HG02884 (cell line): ENCODE data around the gene GPR176.
A peak's percentile ranks its signal among the peaks of the same experiment; 100 is the strongest.

ENCODE experiments used
- ATAC-seq: cut with Tn5 transposase; IDR thresholded peaks from one replicate; pipeline ENCODE4 v1.9.1; 2021; ENCODE audit warnings: mild to moderate bottlenecking, moderate library complexity; ENCODE audit not compliant: unreplicated experiment

The GPR176 gene, protein sequence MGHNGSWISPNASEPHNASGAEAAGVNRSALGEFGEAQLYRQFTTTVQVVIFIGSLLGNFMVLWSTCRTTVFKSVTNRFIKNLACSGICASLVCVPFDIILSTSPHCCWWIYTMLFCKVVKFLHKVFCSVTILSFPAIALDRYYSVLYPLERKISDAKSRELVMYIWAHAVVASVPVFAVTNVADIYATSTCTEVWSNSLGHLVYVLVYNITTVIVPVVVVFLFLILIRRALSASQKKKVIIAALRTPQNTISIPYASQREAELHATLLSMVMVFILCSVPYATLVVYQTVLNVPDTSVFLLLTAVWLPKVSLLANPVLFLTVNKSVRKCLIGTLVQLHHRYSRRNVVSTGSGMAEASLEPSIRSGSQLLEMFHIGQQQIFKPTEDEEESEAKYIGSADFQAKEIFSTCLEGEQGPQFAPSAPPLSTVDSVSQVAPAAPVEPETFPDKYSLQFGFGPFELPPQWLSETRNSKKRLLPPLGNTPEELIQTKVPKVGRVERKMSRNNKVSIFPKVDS

DNA sequence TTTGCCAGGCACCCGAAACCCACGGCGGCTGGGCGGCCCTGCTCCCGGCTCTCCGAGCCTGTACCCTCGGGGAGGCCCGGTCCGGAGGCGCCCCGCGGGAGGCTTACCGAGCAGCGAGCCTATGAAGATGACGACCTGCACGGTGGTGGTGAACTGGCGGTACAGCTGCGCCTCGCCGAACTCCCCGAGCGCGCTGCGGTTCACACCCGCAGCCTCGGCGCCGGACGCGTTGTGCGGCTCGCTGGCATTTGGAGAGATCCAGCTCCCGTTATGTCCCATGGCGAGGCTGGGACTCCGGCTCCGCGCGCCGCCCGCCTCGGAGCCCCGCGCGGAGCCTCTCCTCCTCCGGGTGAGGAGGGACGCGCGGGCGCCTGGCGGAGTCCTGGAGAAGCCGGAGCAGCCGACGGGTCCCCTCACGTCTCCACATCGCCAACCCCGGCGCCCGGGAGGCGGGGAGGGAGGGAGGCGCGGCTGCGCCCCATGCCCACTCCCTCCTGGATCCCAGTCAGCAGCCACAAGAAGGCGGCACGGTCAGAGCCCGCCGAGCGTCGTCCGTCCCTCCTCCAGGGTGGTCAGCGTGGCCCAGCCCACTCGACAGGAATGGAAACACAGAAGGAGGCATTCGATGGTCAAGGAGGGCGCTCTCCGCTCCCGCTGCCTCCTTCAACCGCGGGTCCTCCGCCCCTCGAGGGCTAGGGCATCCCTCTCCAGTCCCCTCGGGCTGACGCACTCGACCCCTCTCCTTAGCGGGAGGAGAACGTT lies at the start of gene GPR176:
Gene GPR176, minus strand, starts transcription at position 519 of the 762 bp plus-strand sequence. Its CDS starts 240 bp downstream, at position 279.
- no peak for ATAC-seq

DNA sequence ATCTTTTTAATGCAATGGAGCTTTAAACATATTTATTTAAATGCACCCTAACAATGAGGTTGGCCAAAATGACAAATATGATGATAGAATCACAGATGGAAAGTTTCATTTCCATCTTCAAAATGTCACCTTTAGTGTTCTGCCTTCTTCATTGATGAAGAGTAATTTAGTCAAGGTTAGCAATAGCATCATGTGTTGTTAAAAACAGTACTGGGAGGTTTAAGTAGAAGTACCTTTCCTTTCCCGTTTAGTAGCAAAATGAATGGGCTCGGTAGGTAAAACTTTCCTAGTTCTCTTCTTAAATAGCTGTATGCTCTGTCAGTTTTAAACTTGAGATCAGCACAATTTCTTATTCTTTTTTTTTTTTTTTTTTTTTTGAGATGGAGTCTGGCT lies 48.9 kb upstream of the GPR176 start:
- no peak for ATAC-seq

DNA sequence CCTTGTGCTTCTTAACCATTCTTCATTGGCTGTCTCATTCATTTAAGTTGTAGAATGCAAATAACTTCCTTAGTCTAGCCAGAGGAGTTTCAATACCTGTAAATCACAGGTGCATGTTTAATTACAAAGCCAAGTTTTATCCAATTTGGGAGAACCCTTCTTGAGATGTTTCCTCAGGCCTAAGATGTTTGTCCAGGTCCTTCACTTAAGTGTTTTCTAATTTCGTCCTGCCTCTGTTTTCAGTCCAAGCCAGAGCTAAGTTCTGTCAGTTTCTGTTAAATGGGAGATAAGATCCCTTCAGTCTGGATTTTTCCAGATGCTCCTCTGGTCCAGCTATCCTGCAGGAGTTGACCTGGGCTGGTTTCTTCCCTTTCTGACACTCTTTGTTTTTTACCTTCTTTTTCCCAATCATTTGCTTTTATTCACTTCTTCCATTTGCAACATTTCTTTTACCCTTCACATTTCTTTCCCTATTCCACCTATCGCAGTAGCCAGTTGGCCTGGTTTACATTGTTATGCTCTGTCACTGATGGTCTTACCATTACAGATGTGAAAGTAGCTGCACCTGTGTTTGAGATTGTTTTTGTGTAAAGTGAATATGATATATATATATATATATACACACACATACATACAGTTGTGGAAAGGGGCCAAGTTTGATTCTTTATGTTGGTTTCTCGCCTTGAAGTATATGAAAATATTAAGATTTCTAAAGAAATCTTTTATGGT lies 48.4 kb upstream of the GPR176 start:
- ATAC-seq = no peak

DNA sequence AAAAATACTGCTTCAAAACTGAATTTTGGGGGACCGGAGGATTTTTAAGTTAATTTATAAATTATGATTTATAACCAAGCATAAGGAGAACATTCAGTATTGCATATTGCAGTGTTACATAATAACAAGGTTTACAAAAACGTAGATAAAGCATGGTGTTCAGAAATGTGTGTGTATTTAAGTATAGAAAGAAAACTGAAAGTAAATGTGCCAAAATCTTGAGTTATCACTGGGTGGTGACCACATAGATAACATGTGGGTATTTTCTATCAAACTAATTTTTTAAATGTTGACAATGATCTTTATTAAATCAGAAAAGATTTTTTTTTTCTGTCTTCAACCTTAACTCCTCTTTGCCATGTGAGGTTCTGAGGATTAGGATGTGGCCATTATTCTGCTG lies 46.5 kb upstream of the GPR176 start:
- no peak for ATAC-seq

DNA sequence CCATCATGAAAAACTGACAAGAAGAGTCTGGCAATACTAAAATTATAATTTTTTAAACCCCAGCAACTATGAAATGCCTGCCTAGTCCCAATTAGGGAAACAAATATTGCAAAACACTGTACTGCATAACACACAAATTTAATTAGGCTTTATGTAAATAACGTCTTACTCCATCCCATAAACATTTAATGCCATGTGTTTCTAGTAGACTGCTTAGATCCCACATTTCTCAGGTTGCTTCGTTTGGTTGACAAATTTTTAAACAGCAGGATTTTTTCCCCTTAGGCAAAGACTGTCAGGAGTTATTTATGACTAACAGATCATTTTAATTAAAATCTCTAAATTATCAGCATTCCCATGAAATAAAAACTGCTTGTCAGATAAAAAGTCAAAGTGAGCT lies 43.7 kb upstream of the GPR176 start:
- no peak for ATAC-seq

DNA sequence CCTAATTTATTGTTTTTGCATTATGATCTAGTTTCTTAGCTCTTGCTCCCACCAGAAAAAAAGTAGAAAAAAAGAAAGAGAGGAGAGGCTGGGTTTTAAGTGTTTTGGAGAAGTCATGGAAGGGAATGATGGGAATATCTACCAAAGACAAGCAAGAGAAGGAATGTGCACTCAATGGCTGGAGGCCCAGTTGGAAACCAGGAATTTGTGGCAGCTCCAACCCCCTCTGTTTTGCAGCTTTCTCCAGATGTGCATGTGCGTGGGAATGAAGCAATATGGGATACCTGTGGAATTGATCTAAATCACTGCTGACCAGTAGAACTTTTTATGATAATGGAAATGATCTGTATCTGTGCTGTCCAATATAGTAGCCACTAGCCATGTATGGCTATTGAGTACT lies 41.0 kb upstream of the GPR176 start:
- ATAC-seq = no peak

DNA sequence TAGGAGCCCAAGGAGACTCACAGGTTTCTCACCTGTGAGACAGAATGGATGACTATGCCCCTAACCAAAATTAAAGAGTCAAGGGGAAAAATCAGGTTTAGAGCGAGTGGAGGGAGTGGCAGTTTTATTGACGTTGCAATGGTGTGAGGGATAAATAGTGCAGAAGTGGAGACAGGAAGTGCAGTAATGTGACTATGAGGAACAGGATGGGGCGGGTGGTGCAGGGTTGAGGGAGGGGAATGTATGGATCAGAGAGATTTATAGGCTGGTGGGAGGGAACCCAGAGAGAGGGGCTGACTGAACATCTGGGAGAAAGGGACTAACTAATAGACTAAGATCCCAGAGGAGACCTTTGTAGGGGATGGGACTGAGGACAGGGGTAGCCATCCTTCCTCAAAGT lies 40.3 kb upstream of the GPR176 start:
- no peak for ATAC-seq

DNA sequence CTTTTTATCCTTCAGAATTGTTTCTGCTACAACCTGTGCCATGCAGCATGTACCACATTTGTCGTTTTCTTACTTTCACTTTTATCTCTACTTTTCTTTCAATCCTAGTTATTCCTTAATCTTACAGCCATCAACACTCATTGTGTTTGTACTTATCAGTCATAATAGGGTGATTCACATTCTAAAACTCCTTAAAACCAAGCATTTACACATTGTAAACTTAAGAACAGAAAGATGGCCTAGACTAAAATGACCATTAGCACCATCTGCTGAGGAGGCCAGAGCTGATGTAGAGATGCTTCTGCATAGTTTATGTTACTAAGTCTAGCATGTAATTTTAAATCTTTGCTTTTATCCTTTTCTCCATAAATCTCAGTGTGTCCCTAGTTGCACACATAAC lies 39.3 kb upstream of the GPR176 start:
- ATAC-seq = no peak

DNA sequence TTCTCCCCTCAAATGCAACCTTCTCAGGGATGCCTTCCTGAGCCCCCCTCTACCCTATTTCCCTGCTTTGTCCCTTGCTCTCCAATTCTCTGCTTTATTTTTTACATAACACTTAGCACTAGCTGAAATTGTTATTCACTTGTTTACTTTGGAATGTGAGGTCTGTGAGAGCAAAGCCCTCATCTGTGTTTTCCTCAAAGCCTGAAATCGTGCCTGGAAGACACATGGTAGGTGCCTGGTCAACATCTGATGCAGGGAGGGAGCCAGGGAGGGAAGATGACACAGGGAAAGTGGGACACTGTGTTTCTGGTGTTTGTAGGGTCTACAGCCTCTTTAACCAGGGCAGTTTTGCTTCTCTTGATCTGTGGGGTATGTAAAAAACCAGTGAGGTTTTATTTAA lies 37.4 kb upstream of the GPR176 start:
- no peak for ATAC-seq

DNA sequence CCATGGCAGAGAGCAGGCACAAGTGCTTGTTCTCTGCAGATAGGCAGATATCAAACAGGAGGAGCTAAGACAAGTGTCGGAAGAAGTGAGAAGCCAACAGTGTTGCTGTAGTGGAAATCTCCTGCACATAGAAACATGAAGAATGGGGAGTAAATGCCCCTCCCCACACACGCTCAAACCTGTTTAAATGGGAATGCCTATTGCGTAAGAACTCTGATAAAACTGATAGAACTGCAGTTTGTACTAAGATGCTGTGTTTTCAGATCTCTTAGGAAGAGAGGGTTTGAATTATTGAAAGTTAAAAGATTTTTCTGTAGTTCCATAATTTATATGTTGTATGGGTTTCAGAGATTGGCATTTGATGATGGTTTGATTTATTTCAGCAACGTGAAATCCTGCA lies 33.5 kb upstream of the GPR176 start:
- no peak for ATAC-seq

DNA sequence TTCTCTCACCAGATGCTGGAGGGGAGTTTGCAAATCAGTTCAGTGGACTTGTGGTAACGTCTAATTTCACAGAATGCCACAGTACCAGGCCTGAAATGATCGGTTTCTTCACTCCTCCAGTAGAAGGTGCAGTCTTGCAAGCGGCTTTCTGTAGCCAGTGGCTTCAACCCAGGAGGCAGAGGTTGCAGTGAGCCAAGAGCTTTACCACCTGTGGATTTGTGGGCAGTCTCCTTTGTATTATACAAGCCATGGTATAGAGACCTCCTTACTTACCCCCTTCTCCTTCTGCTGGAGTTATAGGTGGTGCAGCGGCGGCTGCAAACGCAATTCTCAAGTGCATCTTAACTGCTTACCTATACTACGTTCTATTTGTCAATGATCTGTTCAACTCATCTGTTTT lies 31.5 kb upstream of the GPR176 start:
- ATAC-seq = no peak

DNA sequence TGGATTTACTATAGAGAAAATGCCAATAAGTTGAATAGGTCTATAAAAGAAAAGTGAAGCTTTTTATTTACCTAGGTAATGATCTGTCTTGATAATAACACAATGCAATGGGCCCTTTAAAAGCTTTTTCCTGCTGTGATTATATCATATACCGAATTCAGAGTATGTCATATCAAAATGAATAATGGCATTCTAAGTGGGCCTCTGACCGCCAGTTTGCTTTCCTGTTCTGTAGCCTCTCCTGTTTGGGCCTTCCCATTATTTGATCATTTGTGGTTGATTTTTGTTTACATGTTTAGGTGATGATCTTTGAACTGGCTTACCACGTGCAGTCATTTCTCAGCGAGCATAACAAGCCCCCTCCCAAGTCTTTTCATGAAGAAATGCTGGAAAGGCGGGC lies 28.8 kb upstream of the GPR176 start:
- ATAC-seq = no peak

DNA sequence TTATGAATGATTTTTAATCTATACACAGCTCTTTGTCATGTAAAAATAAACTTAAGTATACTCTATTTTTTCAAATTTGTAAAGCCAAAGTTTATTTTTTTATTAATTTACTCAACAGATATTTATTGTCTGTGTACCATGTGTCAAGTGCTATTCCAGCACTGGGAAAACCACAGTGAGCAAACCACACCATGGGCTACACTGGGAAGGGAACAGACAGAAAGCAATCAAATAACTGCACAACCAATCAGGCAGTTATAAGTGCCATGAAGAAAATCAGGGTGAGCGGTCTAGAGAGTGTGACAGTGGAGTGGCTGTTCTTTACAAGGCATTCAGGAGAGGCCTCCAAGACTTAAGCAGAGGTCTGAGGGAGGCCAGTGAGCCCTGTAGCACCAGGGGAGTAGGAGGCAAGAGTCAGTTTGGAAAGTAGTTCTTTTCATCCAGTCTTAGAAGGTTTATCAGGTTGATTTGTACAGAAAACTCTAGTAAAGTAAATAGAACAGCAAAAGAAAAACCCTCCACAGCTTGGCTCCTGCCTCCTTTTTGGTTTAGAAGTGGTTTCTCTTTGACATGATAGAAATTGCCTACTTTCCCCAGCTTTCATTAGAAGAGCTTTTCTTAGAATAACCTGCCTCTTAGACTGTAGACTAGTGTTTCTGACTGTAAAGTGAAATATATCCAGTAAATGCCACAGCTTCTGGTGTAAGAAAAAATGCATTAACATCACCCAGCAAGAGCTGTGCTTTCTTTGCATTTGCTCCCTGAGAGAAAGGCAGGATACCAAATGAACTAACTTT lies 27.5 kb upstream of the GPR176 start:
- ATAC-seq = no peak

DNA sequence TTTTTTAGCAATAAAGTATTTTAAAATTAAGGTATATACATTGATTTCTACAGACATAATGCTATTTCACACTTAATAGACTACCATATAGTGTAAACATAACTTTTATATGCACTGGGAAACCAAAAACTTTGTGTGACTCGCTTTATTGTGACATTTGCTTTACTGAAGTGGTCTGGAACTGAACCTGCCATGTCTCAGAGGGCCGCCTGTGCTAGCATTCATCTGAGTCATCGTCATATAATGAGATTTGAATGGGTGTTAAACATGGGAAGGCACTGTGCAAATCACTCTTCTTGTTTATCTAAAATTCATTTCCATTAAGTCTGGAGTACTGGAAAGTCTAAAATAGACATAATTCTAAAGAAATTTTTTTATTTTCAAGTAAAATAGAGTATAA lies 26.8 kb upstream of the GPR176 start:
- ATAC-seq = no peak

DNA sequence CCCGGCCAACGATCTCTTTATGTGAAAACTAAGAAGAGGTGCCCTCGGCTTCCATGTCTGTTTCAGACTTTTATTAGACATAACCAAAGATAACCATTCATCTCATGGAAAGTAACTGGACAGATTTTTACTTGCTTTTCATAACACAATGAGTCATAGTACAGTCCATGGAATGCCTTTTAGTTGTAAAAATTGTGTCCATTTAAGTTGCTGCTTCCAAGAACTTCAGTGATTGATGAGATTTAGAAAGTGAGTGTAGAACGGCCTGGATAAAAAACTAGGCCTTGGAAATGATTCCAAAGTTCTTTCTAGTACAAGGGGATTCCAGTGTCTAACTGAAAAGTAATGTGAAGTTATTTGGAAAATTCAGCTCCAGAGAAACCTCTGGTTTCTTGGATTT lies 24.7 kb upstream of the GPR176 start:
- no peak for ATAC-seq

DNA sequence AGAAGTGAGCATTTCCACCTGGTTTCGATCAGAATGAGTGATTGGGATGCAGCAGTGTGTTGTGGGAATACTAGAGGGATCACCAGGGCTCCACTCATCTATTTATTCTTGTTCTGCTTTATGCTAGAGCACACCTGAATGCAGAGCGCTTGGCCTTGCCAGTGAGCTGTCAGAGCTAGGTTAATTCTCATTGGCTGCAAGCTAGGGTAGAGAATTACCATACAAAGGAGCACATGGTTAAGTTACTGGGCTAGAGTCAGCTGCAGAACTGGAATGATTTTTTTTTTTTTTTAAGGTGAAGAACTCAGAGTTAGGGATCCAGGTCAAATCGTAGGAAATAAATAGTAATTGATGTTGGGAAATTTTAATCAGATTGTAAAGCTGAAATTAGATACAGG lies 22.7 kb upstream of the GPR176 start:
- no peak for ATAC-seq

DNA sequence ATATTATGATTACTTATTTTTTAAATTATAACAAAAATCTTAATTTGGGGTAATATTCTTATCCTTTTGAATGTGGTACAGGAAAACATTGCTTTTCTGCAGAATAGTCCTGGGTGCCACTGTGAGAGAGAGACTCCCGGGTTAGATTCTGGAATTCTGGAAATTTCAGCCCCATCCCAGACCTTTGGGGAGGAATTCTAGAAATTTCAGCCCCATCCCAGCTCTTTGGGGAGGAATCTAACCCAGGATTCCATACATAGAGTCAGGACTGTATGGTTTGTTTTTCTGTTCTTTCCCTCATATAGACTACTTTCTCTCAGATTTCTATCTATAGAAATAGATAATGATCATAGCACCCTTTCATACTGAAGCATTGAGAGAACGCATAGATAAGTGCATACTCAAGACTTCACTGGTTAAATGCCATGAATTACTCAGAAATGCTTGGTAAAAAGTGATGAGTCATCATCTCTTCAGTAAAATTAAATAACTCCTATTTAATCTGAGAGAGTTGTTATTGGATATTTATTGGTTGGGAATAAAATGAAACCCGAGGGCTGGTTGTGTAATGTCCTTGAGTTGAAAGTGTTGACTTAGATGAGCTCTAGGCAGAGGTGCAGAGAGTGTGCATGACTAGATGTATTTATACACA lies 22.2 kb upstream of the GPR176 start:
- ATAC-seq = no peak

DNA sequence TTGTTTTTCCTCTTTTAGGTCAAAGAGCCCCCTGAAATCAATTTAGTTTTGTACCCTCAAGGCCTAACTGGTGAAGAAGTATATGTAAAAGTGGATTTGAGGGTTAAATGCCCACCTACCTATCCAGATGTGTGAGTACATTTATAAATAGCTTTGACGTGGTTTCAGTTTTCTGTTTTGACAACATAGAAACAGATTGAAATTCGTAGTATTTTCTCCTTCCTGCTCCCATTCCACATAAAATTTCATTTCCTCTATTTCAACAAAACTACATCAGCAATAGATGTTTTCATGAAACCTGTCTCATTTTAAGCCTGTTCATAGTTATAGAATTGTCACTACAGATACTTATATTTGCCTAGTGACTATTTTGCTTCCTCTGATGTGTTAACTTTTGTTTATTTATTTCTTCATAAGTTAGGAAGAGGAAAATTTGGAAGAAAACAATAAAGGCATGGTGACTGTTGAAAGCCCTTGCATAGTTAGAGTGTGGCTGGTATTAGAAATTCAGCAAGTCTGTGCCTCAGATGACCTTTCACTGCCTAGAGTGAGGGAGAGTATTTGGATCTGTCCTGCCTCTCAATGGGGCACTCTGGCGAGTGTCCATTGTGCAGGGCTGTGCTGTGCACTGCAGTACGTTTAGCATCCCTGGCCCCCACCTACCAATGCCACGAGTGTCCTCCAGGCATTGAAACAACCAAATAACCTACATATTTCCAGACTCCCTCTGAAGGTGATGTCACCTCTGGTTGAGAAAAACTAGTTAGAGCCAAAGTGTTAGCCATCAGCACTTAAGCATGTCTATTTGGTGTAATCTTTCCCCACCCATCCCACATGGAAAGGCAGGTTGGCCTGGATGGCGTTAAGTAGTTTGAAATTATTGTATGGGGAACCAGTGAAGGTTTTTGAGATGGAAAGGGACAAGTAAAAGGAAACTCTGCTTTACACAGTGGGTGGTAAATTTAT lies 19.7 kb upstream of the GPR176 start:
- ATAC-seq = peak; percentile 50

DNA sequence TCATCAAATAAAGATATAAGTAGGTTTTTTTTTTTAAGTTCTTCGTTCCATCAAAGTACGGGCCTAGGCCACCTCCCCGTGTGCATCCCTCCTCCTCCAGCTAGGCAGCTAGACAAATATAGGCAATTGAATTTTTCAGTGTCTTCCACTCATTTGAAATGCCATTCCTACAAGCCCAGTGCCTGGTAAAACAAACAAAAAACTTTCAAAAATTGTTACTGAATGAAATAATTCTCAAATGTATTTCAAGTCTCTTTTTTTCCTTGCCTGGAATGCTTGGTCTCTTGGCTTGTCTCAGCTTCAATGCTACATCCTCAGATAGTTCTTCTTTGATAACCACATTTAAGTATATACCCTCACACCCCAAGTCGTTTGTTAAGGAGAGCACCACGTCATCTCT lies 17.6 kb upstream of the GPR176 start:
- no peak for ATAC-seq
